ENCODE measurements around the gene LAGE3. TPM values are rescaled to one million over a fixed set of nuclear protein-coding genes. Genes with fewer than 3 reads are reported as not detected.

LAGE3 gene
- total RNA-seq, 1 experiment from 2014 or later = 175 TPM

GRCh38 chrX:154430479-154430878 lies 48.6 kb downstream of the LAGE3 start:
- ATAC-seq = no peak

GRCh38 chrX:154429711-154430110 lies 49.4 kb downstream of the LAGE3 start:
- intact Hi-C loops (cut with micrococcal nuclease; ENCODE audit: unreplicated experiment) (no loop called here), in situ Hi-C loops (cut with HindIII; ENCODE audit: low pct_unique_long_range_greater_than_20kb, low sequenced_read_pairs) (no loop called here)
- POLR2A ChIA-PET = interaction anchor here (0.7 kb wide), 1 partner anchor 34 kb away, joined by 5 read pairs; no protein-coding TSS in a partner anchor
- CTCF ChIA-PET = interaction anchor here (0.7 kb wide), 1 partner anchor 9 kb away, joined by 5 read pairs; no protein-coding TSS in a partner anchor
- no peaks in the 10 kb centered on the region for H3K27me3 ChIP-seq (ENCODE audit: control insufficient read depth, insufficient read depth, low read length)
- H3K27ac ChIP-seq (ENCODE audit: low read length) = peak overlapping the region; percentile 83
- TF ChIP-seq CTCF (IDR thresholded peaks at IDR 0.05) (no peak), REST (IDR thresholded peaks at IDR 0.05; ENCODE audit: insufficient read depth in 1 of 2, low read depth in 2 of 2, low read length in 1 of 2) (no peak), SIN3A (IDR thresholded peaks at IDR 0.05; ENCODE audit: borderline replicate concordance, insufficient read depth, low read depth, low read length) (no peak), TCF7L2 (IDR thresholded peaks at IDR 0.05; ENCODE audit: low read depth, low read length) (no peak), POLR2AphosphoS5 (IDR thresholded peaks at IDR 0.05; ENCODE audit: low read depth, low read length) (no peak)
- H3K9me3 ChIP-seq (ENCODE audit: control insufficient read depth, insufficient read depth, low read depth, low read length) = no peaks in the 10 kb centered on the region
- DNase-seq (ENCODE audit: low read depth, low spot score) = no peak
- peak overlapping the region; percentile 67 to 68 for H3K4me3 ChIP-seq (ENCODE audit: low read depth in 2 of 2, low read length in 2 of 2)
- no TSS peak for BruUV-seq (replicated peaks)
- H3K4me1 ChIP-seq (ENCODE audit: control insufficient read depth, insufficient read depth, low read length) = peaks cover 26% of the 10 kb centered on the region
- H3K36me3 ChIP-seq (ENCODE audit: control insufficient read depth, insufficient read depth, low read length) = peaks cover 6% of the 10 kb centered on the region
- ATAC-seq = no peak

More at GRCh38 chrX:154430479-154430878, 48.6 kb downstream of the LAGE3 start:
- CTCF ChIA-PET = interaction anchor here (0.7 kb wide), 1 partner anchor 8 kb away, joined by 5 read pairs; no protein-coding TSS in a partner anchor
- BruUV-seq (replicated peaks) = no TSS peak
- DNase-seq (ENCODE audit: low read depth, low spot score) = no peak
- Histone ChIP-seq H3K4me1 (ENCODE audit: control insufficient read depth, insufficient read depth, low read length) (peaks cover 26% of the 10 kb centered on the region), H3K9me3 (ENCODE audit: control insufficient read depth, insufficient read depth, low read depth, low read length) (no peaks in the 10 kb centered on the region), H3K4me3 (ENCODE audit: low read depth in 2 of 2, low read length in 2 of 2) (no peak overlapping the region), H3K27me3 (ENCODE audit: control insufficient read depth, insufficient read depth, low read length) (no peaks in the 10 kb centered on the region), H3K27ac (ENCODE audit: low read length) (peak overlapping the region; percentile 18; the same call in 1 of the 2 replicates), H3K36me3 (ENCODE audit: control insufficient read depth, insufficient read depth, low read length) (peaks cover 6% of the 10 kb centered on the region)
- intact Hi-C loops (cut with micrococcal nuclease; ENCODE audit: unreplicated experiment) (no loop called here), in situ Hi-C loops (cut with HindIII; ENCODE audit: low pct_unique_long_range_greater_than_20kb, low sequenced_read_pairs) (no loop called here)
- TF ChIP-seq SIN3A (IDR thresholded peaks at IDR 0.05; ENCODE audit: borderline replicate concordance, insufficient read depth, low read depth, low read length) (no peak), TCF7L2 (IDR thresholded peaks at IDR 0.05; ENCODE audit: low read depth, low read length) (no peak), POLR2AphosphoS5 (IDR thresholded peaks at IDR 0.05; ENCODE audit: low read depth, low read length) (no peak), CTCF (IDR thresholded peaks at IDR 0.05) (no peak), REST (IDR thresholded peaks at IDR 0.05; ENCODE audit: insufficient read depth in 1 of 2, low read depth in 2 of 2, low read length in 1 of 2) (no peak)
- POLR2A ChIA-PET = no interaction called here
